Measurements from ENCODE around the gene ZP3. TPM values are rescaled to one million over a fixed set of nuclear protein-coding genes. Genes with fewer than 3 reads are reported as not detected.
"Not testable (repeated sequence)": the region's sequence is repeated elsewhere in the genome, so short reads cannot be mapped to it uniquely, and the experiment has no call there.

The ZP3 gene
- total and polyA plus RNA-seq, 4 donors: 0.25 to 0.47 (median 0.44) TPM

- no peak overlapping the region for H3K9ac ChIP-seq (ENCODE audit: low read depth in 1 of 2, low read length in 2 of 2)
- no peak for DNase-seq (ENCODE audit: low spot score)
- TF ChIP-seq FOXA1 (IDR thresholded peaks at IDR 0.05): no peak
- TF ChIP-seq SP1 (IDR thresholded peaks at IDR 0.05): no peak
- TF ChIP-seq FOXA2 (IDR thresholded peaks at IDR 0.05): no peak
- no peak for TF ChIP-seq YY1 (IDR thresholded peaks at IDR 0.05)
- TF ChIP-seq GABPA (IDR thresholded peaks at IDR 0.05 in 1 of 2, conservative IDR thresholded peaks at IDR 0.05 in 1 of 2): no peak
- no peak for TF ChIP-seq RXRA (IDR thresholded peaks at IDR 0.05)
- no peak for TF ChIP-seq JUND (IDR thresholded peaks at IDR 0.05)
- no peak for TF ChIP-seq ZBTB33 (IDR thresholded peaks at IDR 0.05)
- no peak for TF ChIP-seq MAX (IDR thresholded peaks at IDR 0.05)
- no peak for TF ChIP-seq HNF4G (IDR thresholded peaks at IDR 0.05)
- TF ChIP-seq EGR1 (IDR thresholded peaks at IDR 0.05; ENCODE audit: low read depth in 2 of 2): no peak
- no peak for TF ChIP-seq RAD21 (IDR thresholded peaks at IDR 0.05)
- no peak for TF ChIP-seq ATF3 (IDR thresholded peaks at IDR 0.05)
- no peak for TF ChIP-seq TAF1 (conservative IDR thresholded peaks at IDR 0.05)
- TF ChIP-seq CTCF (IDR thresholded peaks at IDR 0.05; ENCODE audit: low read depth, low read length, missing input control): no peak
- no peak for TF ChIP-seq NR2F2 (IDR thresholded peaks at IDR 0.05)
- peaks cover 3 to 25% (median 14%) of the 10 kb centered on the region in 4 donors for H3K4me1 ChIP-seq (ENCODE audit: control insufficient read depth in 4 of 4, insufficient read depth in 4 of 4, low read length in 3 of 4)
- no peak overlapping the region for H3K27ac ChIP-seq (ENCODE audit: low read depth in 1 of 2, low read length in 2 of 2)
- H3K36me3 ChIP-seq (ENCODE audit: control insufficient read depth in 4 of 4, insufficient read depth in 3 of 4, low read depth in 1 of 4, low read length in 3 of 4): no peaks in the 10 kb centered on the region
- H3K9me3 ChIP-seq (ENCODE audit: control insufficient read depth in 4 of 4, low read length in 3 of 4): no peaks in the 10 kb centered on the region
- no peak overlapping the region for H3K4me3 ChIP-seq (ENCODE audit: low read depth in 1 of 3, low read length in 3 of 3)
- no peaks in the 10 kb centered on the region for H3K27me3 ChIP-seq (ENCODE audit: control insufficient read depth in 4 of 4, insufficient read depth in 4 of 4, low read length in 3 of 4)
- 89% methylated on average over 9 of the region's 9 CpGs for WGBS
Observed at GRCh38 chr7:76394957-76395356, 29.8 kb upstream of the ZP3 start.

- H3K9ac ChIP-seq (ENCODE audit: low read depth in 1 of 2, low read length in 2 of 2); H3K9me3 ChIP-seq (ENCODE audit: control insufficient read depth in 4 of 4, low read length in 3 of 4); H3K27ac ChIP-seq (ENCODE audit: low read depth in 1 of 2, low read length in 2 of 2); H3K27me3 ChIP-seq (ENCODE audit: control insufficient read depth in 4 of 4, insufficient read depth in 4 of 4, low read length in 3 of 4); H3K4me3 ChIP-seq (ENCODE audit: low read depth in 1 of 3, low read length in 3 of 3); H3K36me3 ChIP-seq (ENCODE audit: control insufficient read depth in 4 of 4, insufficient read depth in 3 of 4, low read depth in 1 of 4, low read length in 3 of 4); DNase-seq (ENCODE audit: low spot score): not testable (repeated sequence)
- peaks cover 3 to 25% (median 14%) of the 10 kb centered on the region in 4 donors for H3K4me1 ChIP-seq (ENCODE audit: control insufficient read depth in 4 of 4, insufficient read depth in 4 of 4, low read length in 3 of 4)
- WGBS: 95% methylated on average over 11 of the region's 11 CpGs
Observed at GRCh38 chr7:76395605-76395964, 29.2 kb upstream of the ZP3 start.
